Measurements from ENCODE around the gene GPC6.

DNA sequence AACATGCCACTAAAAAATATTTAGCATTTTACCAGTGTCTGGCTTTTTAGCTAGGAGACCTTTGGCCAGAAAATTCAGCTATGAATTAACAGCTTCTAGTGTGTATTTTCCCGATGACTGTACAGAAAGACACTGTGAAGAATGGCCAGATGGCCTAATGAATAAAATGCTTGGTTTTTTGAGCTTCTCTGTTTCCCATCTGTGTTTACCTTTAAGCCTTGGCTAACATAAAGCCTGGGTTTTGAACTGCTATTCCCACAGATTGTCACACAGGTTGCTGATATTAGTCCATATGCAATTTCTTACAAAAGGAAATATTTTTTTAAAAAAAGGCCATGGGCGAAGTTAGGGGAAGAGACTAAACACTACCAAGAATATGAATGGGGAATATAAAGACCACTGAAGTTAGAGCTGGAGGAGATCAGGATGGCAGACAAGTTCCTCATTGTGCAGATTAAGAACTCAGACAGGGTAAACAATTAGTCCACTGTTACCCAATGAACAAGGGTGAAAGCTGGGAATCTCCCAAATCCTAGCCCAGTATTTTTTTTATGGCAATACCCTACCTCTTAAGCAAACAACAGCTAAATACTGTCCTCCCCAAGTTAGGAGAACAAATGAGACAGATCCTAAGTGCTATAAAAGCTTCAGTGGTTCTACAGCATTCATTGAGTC lies 1157.8 kb downstream of the GPC6 start:
- TF ChIP-seq EZH2phosphoT487 (IDR thresholded peaks at IDR 0.05; ENCODE audit: insufficient read depth, low read depth) (no peak), EZH2 (IDR thresholded peaks at IDR 0.05; ENCODE audit: insufficient read depth, poor library complexity, severe bottlenecking) (no peak)

Measured in GM23248 (cell line).